GM23338 (cell line): ENCODE data around the gene RPS8.

Source experiments
- EZH2 ChIP-seq: fragments of 200-600 bp; sonication (generic); IDR thresholded peaks from one replicate; pipeline ENCODE4 v1.8.0; 2017; ENCODE audit warnings: antibody characterized with exemption, mild to moderate bottlenecking, low read depth; ENCODE audit not compliant: unreplicated experiment
- JUNB ChIP-seq: IDR thresholded peaks from one replicate; pipeline ENCODE4 v1.6.1; 2016; ENCODE audit warnings: antibody characterized with exemption; ENCODE audit not compliant: unreplicated experiment
- POLR2AphosphoS5 ChIP-seq: IDR thresholded peaks from 2 replicates; pipeline ENCODE4 v1.6.1; 2016; ENCODE audit warnings: antibody characterized with exemption, low read depth
- ZNF331 ChIP-seq: fragments of 250-450 bp; sonication (Bioruptor Pico); IDR thresholded peaks from 2 replicates; pipeline ENCODE4 v1.5.0; 2020; ENCODE audit warnings: low read depth, mild to moderate bottlenecking, moderate library complexity
- TF ChIP-seq, protein P1 (sequence below), 2 experiments: fragments of 200-600 bp in 1 of 2; sonication (generic) in 1 of 2; conservative IDR thresholded peaks; 2 replicates each; pipeline versions ENCODE4 v1.5.1 to v1.6.1; 2016 to 2017; ENCODE audit warnings: antibody characterized with exemption in 2 of 2, low read depth in 2 of 2, mild to moderate bottlenecking in 2 of 2, moderate library complexity in 1 of 2

DNA sequence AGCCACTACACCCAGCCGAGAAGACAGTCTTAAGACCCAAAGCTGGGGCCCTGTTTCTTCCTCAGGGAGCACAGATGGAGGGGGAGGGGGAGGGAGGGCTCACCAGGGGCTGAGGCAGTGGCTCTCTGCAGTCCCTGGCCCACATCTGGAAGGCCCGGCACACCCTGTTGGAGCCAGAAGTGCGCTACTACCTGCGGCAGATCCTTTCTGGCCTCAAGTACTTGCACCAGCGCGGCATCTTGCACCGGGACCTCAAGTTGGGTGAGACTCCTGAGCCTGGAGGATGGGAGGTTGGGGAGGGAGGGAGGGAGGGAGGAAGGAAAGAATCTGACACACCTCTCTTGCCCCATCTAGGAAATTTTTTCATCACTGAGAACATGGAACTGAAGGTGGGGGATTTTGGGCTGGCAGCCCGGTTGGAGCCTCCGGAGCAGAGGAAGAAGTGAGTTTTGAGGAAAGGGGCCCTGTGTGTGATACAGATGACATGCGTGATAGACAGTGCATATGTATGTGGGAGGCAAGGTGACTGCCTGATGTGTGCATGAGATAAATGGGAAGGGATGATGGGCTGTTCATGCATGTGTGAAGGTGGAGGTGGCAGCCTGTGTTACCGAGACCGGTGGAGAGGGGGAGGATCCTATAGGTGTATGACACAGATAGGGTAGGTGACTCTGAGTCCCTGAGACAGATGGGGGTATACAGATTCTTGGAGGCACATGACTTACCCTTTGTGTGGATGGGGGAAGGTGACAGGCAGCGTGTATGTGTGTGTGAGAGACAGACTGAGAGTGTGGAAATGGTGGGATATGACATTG is 26.4 kb downstream of the RPS8 start:
- TF ChIP-seq EZH2 (no peak), POLR2AphosphoS5 (no peak), JUNB (no peak), ZNF331 (CRISPR knock-in tag) (no peak)
- TF ChIP-seq, protein P1, sequence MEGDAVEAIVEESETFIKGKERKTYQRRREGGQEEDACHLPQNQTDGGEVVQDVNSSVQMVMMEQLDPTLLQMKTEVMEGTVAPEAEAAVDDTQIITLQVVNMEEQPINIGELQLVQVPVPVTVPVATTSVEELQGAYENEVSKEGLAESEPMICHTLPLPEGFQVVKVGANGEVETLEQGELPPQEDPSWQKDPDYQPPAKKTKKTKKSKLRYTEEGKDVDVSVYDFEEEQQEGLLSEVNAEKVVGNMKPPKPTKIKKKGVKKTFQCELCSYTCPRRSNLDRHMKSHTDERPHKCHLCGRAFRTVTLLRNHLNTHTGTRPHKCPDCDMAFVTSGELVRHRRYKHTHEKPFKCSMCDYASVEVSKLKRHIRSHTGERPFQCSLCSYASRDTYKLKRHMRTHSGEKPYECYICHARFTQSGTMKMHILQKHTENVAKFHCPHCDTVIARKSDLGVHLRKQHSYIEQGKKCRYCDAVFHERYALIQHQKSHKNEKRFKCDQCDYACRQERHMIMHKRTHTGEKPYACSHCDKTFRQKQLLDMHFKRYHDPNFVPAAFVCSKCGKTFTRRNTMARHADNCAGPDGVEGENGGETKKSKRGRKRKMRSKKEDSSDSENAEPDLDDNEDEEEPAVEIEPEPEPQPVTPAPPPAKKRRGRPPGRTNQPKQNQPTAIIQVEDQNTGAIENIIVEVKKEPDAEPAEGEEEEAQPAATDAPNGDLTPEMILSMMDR (conservative IDR thresholded peaks at IDR 0.05; ENCODE audit: low read depth in 2 of 2) = no peak
